Aorta (tissue), 5 donors: ENCODE data around the gene GDI2. TPM values are rescaled to one million over a fixed set of nuclear protein-coding genes. Genes with fewer than 3 reads are reported as not detected.
A peak's percentile ranks its signal among the peaks of the same experiment; 100 is the strongest.
"Not testable (repeated sequence)": the region's sequence is repeated elsewhere in the genome, so short reads cannot be mapped to it uniquely, and the experiment has no call there.

Experiments used
- ATAC-seq: fragments of 200-7000 bp; cut with Tn5 transposase; one replicate; pipeline ENCODE4 v1.9.1; 2022; ENCODE audit warnings: moderate library complexity; ENCODE audit not compliant: low FRiP score
- DNase-seq, 2 donors: peaks; one replicate each; pipeline ENCODE4 v3.0.0-alpha.2; 2020
- H3K27ac ChIP-seq, 2 donors: one replicate each; pipeline ENCODE4 v1.5.1; 2013; ENCODE audit warnings: low read length in 2 of 2, mild to moderate bottlenecking in 2 of 2, moderate library complexity in 2 of 2, control low read depth in 1 of 2, inconsistent platforms in 1 of 2, low read depth in 1 of 2
- H3K27me3 ChIP-seq, 2 donors: one replicate each; pipeline ENCODE4 v1.6.1; 2013; ENCODE audit warnings: control low read depth in 1 of 2, low read length in 1 of 2, mild to moderate bottlenecking in 1 of 2, moderate library complexity in 1 of 2; ENCODE audit not compliant: insufficient read depth in 2 of 2, control insufficient read depth in 1 of 2
- H3K36me3 ChIP-seq, 2 donors: one replicate each; pipeline ENCODE4 v1.6.1; 2013; ENCODE audit warnings: control low read depth in 1 of 2, low read length in 1 of 2, mild to moderate bottlenecking in 1 of 2; ENCODE audit not compliant: insufficient read depth in 2 of 2, control insufficient read depth in 1 of 2
- H3K4me1 ChIP-seq, 2 donors: one replicate each; pipeline ENCODE4 v1.6.1; 2013; ENCODE audit warnings: low read length in 2 of 2, control low read depth in 1 of 2, mild to moderate bottlenecking in 1 of 2, moderate library complexity in 1 of 2; ENCODE audit not compliant: insufficient read depth in 2 of 2, control insufficient read depth in 1 of 2
- H3K4me3 ChIP-seq, 2 donors: one replicate each; pipeline ENCODE4 v1.5.1; 2013; ENCODE audit warnings: low read length in 2 of 2, control low read depth in 1 of 2, mild to moderate bottlenecking in 1 of 2
- H3K9me3 ChIP-seq: one replicate; pipeline ENCODE4 v1.6.1; 2013; ENCODE audit warnings: mild to moderate bottlenecking, low read length; ENCODE audit not compliant: control insufficient read depth
- WGBS, 2 donors: extraction: QIAGEN DNeasy Blood & Tissue Kit; methylation state at CpG; one replicate each; pipeline ENCODE4 v1.1.7; 2013; 5-methylcytosine and 5-hydroxymethylcytosine counted together
- intact Hi-C, 2 donors: fragments of 100-400 bp; cut with DNase I; formaldehyde crosslinking; loops; one replicate each; pipeline versions ENCODE4 v1.14.2 to v1.15.0; 2022
- long read RNA-seq, 2 donors: library from polyadenylated mRNA; unstranded; transcript quantifications; one replicate each; pipeline ENCODE4 v2.0.0, GENCODE V29; 2020 to 2021
- polyA plus RNA-seq, 2 donors: library from polyadenylated mRNA; stranded (reverse); fragments of 200-250 nt; gene quantifications; one replicate each; pipeline ENCODE4 v1.2.3, GENCODE V29; 2013
- total RNA-seq, 2 donors: library from RNA; stranded (reverse); fragmentation: NEBNext Ultra II Directional; extraction: Animal tissue kit (Norgen Biotek cat#: 25700); gene quantifications; one replicate each; pipeline ENCODE4 v1.2.1, GENCODE V29; 2021
- donor health status: healthy with polysubstance abuse.
- donor health status: Bipolar disorder and iron deficiency.
- donor health status: DM: no; HTN: no; CAD: no.
- donor health status: DM: no; HTN: no; CAD: no.
- donor health status: DM: yes; HTN: yes; CAD: no.

Gene GDI2
- 100 to 1,000 TPM; 140 to 161 TPM for total RNA-seq
- 100 to 1,000 TPM; 116 to 147 TPM for polyA plus RNA-seq
- long read RNA-seq, donor 1, transcript GDI2-203 (11 exons, 2,412 nt), result major isoform, 712 of 801 reads
- long read RNA-seq, donor 1, transcript GDI2-202 (10 exons, 1,408 nt), result minor isoform, 23 of 801 reads
- long read RNA-seq, donor 1, partial matches to known transcripts, result 42 of 801 reads
- long read RNA-seq, donor 1, other reads (novel, unspliced or antisense), result 24 of 801 reads
- long read RNA-seq, donor 2, transcript GDI2-203 (11 exons, 2,412 nt), result major isoform, 88 of 113 reads
- long read RNA-seq, donor 2, partial matches to known transcripts, result 19 of 113 reads
- long read RNA-seq, donor 2, other reads (novel, unspliced or antisense), result 4 of 113 reads

GRCh38 chr10:5813341-5814109 is at the start of gene GDI2:
GDI2 (minus strand) TSS chr10:5813434; CDS start chr10:5813258, 176 bp downstream.
- Histone ChIP-seq H3K4me3 (peak within 1 kb of the TSS; percentile 77 to 83), H3K27ac (peak within 1 kb of the TSS; percentile 46 to 72), H3K4me1 (peaks cover 0 to 2% of the 10 kb centered on the region in 2 donors), H3K9me3 (no peaks in the 10 kb centered on the region), H3K36me3 (no peaks in the 10 kb centered on the region), H3K27me3 (no peaks in the 10 kb centered on the region)
- ATAC-seq, result peak; percentile 99
- intact Hi-C loops, result loop anchor here in 1 of 2 donors (5.0 to 10.0 kb wide), 3 partner anchors 59 to 181 kb away; partner anchors contain the start of gene TASOR2
- peak; percentile 97 to 98 for DNase-seq
- WGBS, 2 donors, result 1% methylated on average over 34 to 77 of the region's 77 CpGs

GRCh38 chr10:5862360-5862961 is 49.2 kb upstream of the GDI2 start:
- intact Hi-C loops, result no loop called here
- DNase-seq, result no peak
- no peak for ATAC-seq
- no peaks in the 10 kb centered on the region for H3K36me3 ChIP-seq
- H3K4me3 ChIP-seq, result no peak overlapping the region
- WGBS, 2 donors, result 95 to 98% methylated on average over 7 of the region's 7 CpGs
- H3K27me3 ChIP-seq, result no peaks in the 10 kb centered on the region
- no peak overlapping the region for H3K27ac ChIP-seq
- no peaks in the 10 kb centered on the region for H3K9me3 ChIP-seq
- H3K4me1 ChIP-seq, result no peaks in the 10 kb centered on the region

DNA sequence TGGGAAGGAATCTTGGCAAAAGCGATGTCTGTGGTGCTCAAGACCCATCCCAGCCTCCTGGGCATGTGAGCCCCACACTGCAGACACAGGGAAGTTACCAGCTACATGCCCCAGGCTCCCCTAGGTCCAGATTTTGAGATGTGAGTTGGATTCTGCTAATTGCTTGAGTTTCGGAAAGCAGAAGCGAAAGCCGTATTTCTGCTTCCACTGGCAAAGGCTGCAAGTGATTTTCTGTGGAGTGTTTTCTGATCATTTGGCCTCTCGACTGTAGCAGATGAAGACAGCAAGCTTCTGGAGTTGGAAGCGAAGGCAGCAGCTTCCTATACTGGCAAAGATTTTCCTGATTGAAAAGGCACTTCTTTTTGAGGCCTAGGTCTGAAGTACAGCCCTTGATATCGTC is 46.8 kb upstream of the GDI2 start:
- DNase-seq, result no peak
- Histone ChIP-seq H3K36me3 (no peaks in the 10 kb centered on the region), H3K9me3 (no peaks in the 10 kb centered on the region), H3K4me3 (no peak overlapping the region), H3K4me1 (no peaks in the 10 kb centered on the region), H3K27ac (no peak overlapping the region), H3K27me3 (no peaks in the 10 kb centered on the region)
- no peak for ATAC-seq
- intact Hi-C loops, result no loop called here
- 77 to 82% methylated on average over 7 of the region's 7 CpGs for WGBS, 2 donors

GRCh38 chr10:5858811-5859210 is 45.6 kb upstream of the GDI2 start:
- intact Hi-C loops, result no loop called here
- no peaks in the 10 kb centered on the region for H3K9me3 ChIP-seq
- H3K4me3 ChIP-seq, result no peak overlapping the region
- no peaks in the 10 kb centered on the region for H3K4me1 ChIP-seq
- 85 to 93% methylated on average over 5 of the region's 5 CpGs for WGBS, 2 donors
- H3K27ac ChIP-seq, result no peak overlapping the region
- no peak for DNase-seq
- no peak for ATAC-seq
- H3K36me3 ChIP-seq, result no peaks in the 10 kb centered on the region
- H3K27me3 ChIP-seq, result no peaks in the 10 kb centered on the region

DNA sequence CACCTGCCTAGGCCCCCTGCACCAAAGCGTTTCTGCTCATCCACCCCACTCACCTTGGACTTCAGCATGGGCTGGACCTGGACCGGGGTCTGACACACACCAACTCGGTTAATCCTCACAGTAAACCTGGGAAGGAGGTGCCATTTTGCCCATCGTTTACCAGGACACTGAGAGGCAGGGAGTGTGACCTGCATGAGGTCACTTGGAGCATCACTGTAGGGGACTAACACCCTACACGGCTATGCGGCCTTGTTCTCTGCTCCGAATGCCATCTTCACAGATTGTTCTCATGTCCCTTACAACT is 43.4 kb upstream of the GDI2 start:
- WGBS, 2 donors, result 74 to 77% methylated on average over 7 of the region's 7 CpGs
- no peak for ATAC-seq

GRCh38 chr10:5855979-5856700 is 42.9 kb upstream of the GDI2 start:
- no peak overlapping the region for H3K4me3 ChIP-seq
- H3K36me3 ChIP-seq, result no peaks in the 10 kb centered on the region
- ATAC-seq, result no peak
- DNase-seq, result peak in 1 of 2 donors; percentile 48
- H3K4me1 ChIP-seq, result no peaks in the 10 kb centered on the region
- H3K27me3 ChIP-seq, result no peaks in the 10 kb centered on the region
- no peaks in the 10 kb centered on the region for H3K9me3 ChIP-seq
- no peak overlapping the region for H3K27ac ChIP-seq
- intact Hi-C loops, result no loop called here
- WGBS, 2 donors, result 81 to 88% methylated on average over 18 of the region's 18 CpGs

More for the DNA sequence above, 43.4 kb upstream of the GDI2 start:
- no peak overlapping the region for H3K4me3 ChIP-seq
- peak in 1 of 2 donors; percentile 36 for DNase-seq
- no peaks in the 10 kb centered on the region for H3K4me1 ChIP-seq
- H3K27me3 ChIP-seq, result no peaks in the 10 kb centered on the region
- no peaks in the 10 kb centered on the region for H3K9me3 ChIP-seq
- H3K27ac ChIP-seq, result no peak overlapping the region
- intact Hi-C loops, result no loop called here
- no peaks in the 10 kb centered on the region for H3K36me3 ChIP-seq

- no peaks in the 10 kb centered on the region for H3K4me1 ChIP-seq
- no peak overlapping the region for H3K27ac ChIP-seq
- no peak for ATAC-seq
- DNase-seq, result peak in 1 of 2 donors; percentile 9
- H3K4me3 ChIP-seq, result no peak overlapping the region
- intact Hi-C loops, result no loop called here
- no peaks in the 10 kb centered on the region for H3K36me3 ChIP-seq
- H3K9me3 ChIP-seq, result no peaks in the 10 kb centered on the region
- no peaks in the 10 kb centered on the region for H3K27me3 ChIP-seq
- 73 to 82% methylated on average over 5 of the region's 5 CpGs for whole genome bisulfite sequencing, 2 donors
These were observed 40.9 kb upstream of the GDI2 start for GRCh38 chr10:5854131-5854475.

DNA sequence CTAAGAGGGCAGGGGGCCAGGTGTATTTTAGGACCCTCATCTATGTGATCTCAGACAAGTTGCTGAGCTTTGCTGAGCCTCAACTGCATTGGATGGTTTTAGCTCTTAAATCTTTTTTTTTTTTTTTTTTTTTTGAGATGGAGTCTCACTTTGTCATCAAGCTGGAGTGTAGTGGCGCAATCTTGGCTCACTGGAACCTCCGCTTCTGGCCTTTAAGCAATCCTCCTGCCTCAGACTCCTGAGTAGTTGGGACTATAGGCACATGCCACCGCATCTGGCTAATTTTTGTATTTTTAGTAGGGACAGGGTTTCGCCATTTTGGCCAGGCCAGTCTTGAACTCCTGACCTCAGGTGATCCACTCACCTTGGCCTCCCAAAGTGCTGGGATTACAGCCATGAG is 33.4 kb upstream of the GDI2 start:
- ATAC-seq, H3K27ac ChIP-seq, H3K9me3 ChIP-seq, H3K36me3 ChIP-seq, intact Hi-C loops, H3K4me1 ChIP-seq, H3K4me3 ChIP-seq, H3K27me3 ChIP-seq: not testable (repeated sequence)
- 96 to 100% methylated on average over 4 of the region's 4 CpGs for WGBS, 2 donors
- peak in 1 of 2 donors; percentile 0 for DNase-seq
